Immature natural killer cell (primary cell): ENCODE measurements around the gene SLC23A1. TPM values are rescaled to one million over a fixed set of nuclear protein-coding genes. Genes with fewer than 3 reads are reported as not detected.

Source experiments
- DNase-seq, 3 donors: peaks; one replicate each; pipeline ENCODE4 v3.0.0; 2022; ENCODE audit warnings: mixed read lengths in 1 of 3
- H3K27ac Mint-ChIP-seq, 6 donors: one replicate each; pipeline ENCODE4 v1.8.0; 2020; ENCODE audit warnings: mixed read lengths in 6 of 6, mild to moderate bottlenecking in 5 of 6, inconsistent platforms in 4 of 6, moderate library complexity in 3 of 6
- H3K27me3 Mint-ChIP-seq, 3 donors: one replicate each; pipeline ENCODE4 v1.8.0; 2020 to 2021; ENCODE audit warnings: low read depth in 3 of 3, mild to moderate bottlenecking in 3 of 3, mixed read lengths in 3 of 3, moderate library complexity in 3 of 3, inconsistent platforms in 1 of 3
- H3K36me3 Mint-ChIP-seq, 3 donors: one replicate each; pipeline ENCODE4 v1.8.0; 2020; ENCODE audit warnings: mixed read lengths in 3 of 3, inconsistent platforms in 2 of 3, mild to moderate bottlenecking in 2 of 3
- H3K4me1 Mint-ChIP-seq, 2 donors: one replicate each; pipeline ENCODE4 v1.8.0; 2020; ENCODE audit warnings: inconsistent platforms in 2 of 2, mild to moderate bottlenecking in 2 of 2, mixed read lengths in 2 of 2, moderate library complexity in 1 of 2
- H3K4me3 Mint-ChIP-seq, 5 donors: one replicate each; pipeline ENCODE4 v1.8.0; 2020; ENCODE audit warnings: mild to moderate bottlenecking in 5 of 5, mixed read lengths in 5 of 5, inconsistent platforms in 3 of 5, moderate library complexity in 3 of 5
- H3K9me3 Mint-ChIP-seq, 6 donors: one replicate each; pipeline ENCODE4 v1.8.0; 2020; ENCODE audit warnings: mild to moderate bottlenecking in 6 of 6, mixed read lengths in 6 of 6, inconsistent platforms in 4 of 6, moderate library complexity in 3 of 6
- polyA plus RNA-seq, 3 donors: library from polyadenylated mRNA; unstranded; fragments of 300-500 nt; fragmentation: Illumina TruSeq; gene quantifications; one replicate each; pipeline ENCODE4 v1.2.3, GENCODE V29; 2021

Gene SLC23A1
- polyA plus RNA-seq, 3 donors from 2014 or later: 0.19 TPM; not detected in 2

GRCh38 chr5:139381837-139382761, 998 bp downstream of the SLC23A1 start:
- H3K4me1 Mint-ChIP-seq: peaks cover 23 to 24% of the 10 kb centered on the region in 2 donors
- peaks cover 0 to 6% (median 0%) of the 10 kb centered on the region in 3 donors for H3K36me3 Mint-ChIP-seq
- peak overlapping the region in 1 of 6 donors; percentile 12 for H3K27ac Mint-ChIP-seq
- peaks cover 0 to 2% (median 0%) of the 10 kb centered on the region in 3 donors for H3K27me3 Mint-ChIP-seq
- no peaks in the 10 kb centered on the region for H3K9me3 Mint-ChIP-seq
- no peak overlapping the region for H3K4me3 Mint-ChIP-seq
- no peak for DNase-seq

GRCh38 chr5:139379626-139380449, 3.3 kb downstream of the SLC23A1 start:
- H3K36me3 Mint-ChIP-seq: peaks cover 0 to 7% (median 0%) of the 10 kb centered on the region in 3 donors
- no peak overlapping the region for H3K4me3 Mint-ChIP-seq
- no peak for DNase-seq
- H3K9me3 Mint-ChIP-seq: no peaks in the 10 kb centered on the region
- peaks cover 0 to 2% (median 0%) of the 10 kb centered on the region in 3 donors for H3K27me3 Mint-ChIP-seq
- no peak overlapping the region for H3K27ac Mint-ChIP-seq
- peaks cover 7 to 8% of the 10 kb centered on the region in 2 donors for H3K4me1 Mint-ChIP-seq

- no peak for DNase-seq
- Mint-ChIP-seq H3K27ac (no peak overlapping the region), H3K36me3 (peaks cover 0 to 7% (median 0%) of the 10 kb centered on the region in 3 donors), H3K4me1 (peaks cover 0 to 1% of the 10 kb centered on the region in 2 donors), H3K4me3 (no peak overlapping the region), H3K27me3 (peaks cover 0 to 2% (median 0%) of the 10 kb centered on the region in 3 donors), H3K9me3 (no peaks in the 10 kb centered on the region)
Observed at GRCh38 chr5:139378941-139379361, 4.1 kb downstream of the SLC23A1 start.

GRCh38 chr5:139378101-139378825, 4.8 kb downstream of the SLC23A1 start:
- H3K27ac Mint-ChIP-seq: no peak overlapping the region
- H3K9me3 Mint-ChIP-seq: no peaks in the 10 kb centered on the region
- peaks cover 0 to 10% (median 0%) of the 10 kb centered on the region in 3 donors for H3K36me3 Mint-ChIP-seq
- no peaks in the 10 kb centered on the region for H3K4me1 Mint-ChIP-seq
- H3K27me3 Mint-ChIP-seq: peaks cover 0 to 2% (median 0%) of the 10 kb centered on the region in 3 donors
- no peak overlapping the region for H3K4me3 Mint-ChIP-seq
- no peak for DNase-seq

- Mint-ChIP-seq H3K27me3 (peaks cover 0 to 2% (median 0%) of the 10 kb centered on the region in 3 donors), H3K9me3 (no peaks in the 10 kb centered on the region), H3K36me3 (peaks cover 0 to 15% (median 1%) of the 10 kb centered on the region in 3 donors), H3K27ac (peak overlapping the region in 4 of 6 donors; percentile 2 to 48 (median 20)), H3K4me1 (no peaks in the 10 kb centered on the region), H3K4me3 (no peak overlapping the region)
- no peak for DNase-seq
Observed at GRCh38 chr5:139377226-139377625, 5.9 kb downstream of the SLC23A1 start.

- no peak overlapping the region for H3K27ac Mint-ChIP-seq
- no peaks in the 10 kb centered on the region for H3K9me3 Mint-ChIP-seq
- no peak overlapping the region for H3K4me3 Mint-ChIP-seq
- H3K4me1 Mint-ChIP-seq: no peaks in the 10 kb centered on the region
- peaks cover 0 to 21% (median 7%) of the 10 kb centered on the region in 3 donors for H3K36me3 Mint-ChIP-seq
- H3K27me3 Mint-ChIP-seq: peaks cover 0 to 2% (median 0%) of the 10 kb centered on the region in 3 donors
- DNase-seq: no peak
Observed at GRCh38 chr5:139376364-139376763, 6.7 kb downstream of the SLC23A1 start.

- H3K27me3 Mint-ChIP-seq: peaks cover 0 to 4% (median 0%) of the 10 kb centered on the region in 3 donors
- peaks cover 0 to 25% (median 7%) of the 10 kb centered on the region in 3 donors for H3K36me3 Mint-ChIP-seq
- H3K27ac Mint-ChIP-seq: no peak overlapping the region
- H3K4me3 Mint-ChIP-seq: no peak overlapping the region
- H3K4me1 Mint-ChIP-seq: no peaks in the 10 kb centered on the region
- no peaks in the 10 kb centered on the region for H3K9me3 Mint-ChIP-seq
- DNase-seq: no peak
Observed at GRCh38 chr5:139374909-139375308, 8.2 kb downstream of the SLC23A1 start.

GRCh38 chr5:139371482-139372435, 11.3 kb downstream of the SLC23A1 start:
- Mint-ChIP-seq H3K27ac (peak overlapping the region in 3 of 6 donors; percentile 47 to 69 (median 54)), H3K36me3 (peaks cover 0 to 28% (median 11%) of the 10 kb centered on the region in 3 donors), H3K27me3 (peaks cover 0 to 2% (median 1%) of the 10 kb centered on the region in 3 donors), H3K4me1 (no peaks in the 10 kb centered on the region), H3K9me3 (no peaks in the 10 kb centered on the region), H3K4me3 (no peak overlapping the region)
- DNase-seq: no peak

GRCh38 chr5:139369181-139369580, 13.9 kb downstream of the SLC23A1 start:
- Mint-ChIP-seq H3K27ac (no peak overlapping the region), H3K36me3 (peaks cover 5 to 43% (median 20%) of the 10 kb centered on the region in 3 donors), H3K4me1 (peaks cover 0 to 2% of the 10 kb centered on the region in 2 donors), H3K9me3 (no peaks in the 10 kb centered on the region), H3K27me3 (peaks cover 0 to 5% (median 1%) of the 10 kb centered on the region in 3 donors), H3K4me3 (no peak overlapping the region)
- DNase-seq: no peak

GRCh38 chr5:139368613-139369012, 14.5 kb downstream of the SLC23A1 start:
- Mint-ChIP-seq H3K27ac (peak overlapping the region in 2 of 6 donors; percentile 9 to 16), H3K4me3 (no peak overlapping the region), H3K9me3 (no peaks in the 10 kb centered on the region), H3K27me3 (peaks cover 0 to 5% (median 1%) of the 10 kb centered on the region in 3 donors), H3K4me1 (peaks cover 0 to 2% of the 10 kb centered on the region in 2 donors), H3K36me3 (peaks cover 5 to 49% (median 26%) of the 10 kb centered on the region in 3 donors)
- DNase-seq: no peak

- Mint-ChIP-seq H3K9me3 (no peaks in the 10 kb centered on the region), H3K27me3 (peaks cover 0 to 5% (median 0%) of the 10 kb centered on the region in 3 donors), H3K4me3 (no peak overlapping the region), H3K4me1 (peaks cover 12% of the 10 kb centered on the region in 2 donors), H3K27ac (peak overlapping the region in 1 of 6 donors; percentile 23), H3K36me3 (peaks cover 5 to 34% (median 20%) of the 10 kb centered on the region in 3 donors)
- DNase-seq: no peak
Observed at GRCh38 chr5:139364466-139364865, 18.6 kb downstream of the SLC23A1 start.

- no peak overlapping the region for H3K4me3 Mint-ChIP-seq
- peaks cover 5 to 31% (median 20%) of the 10 kb centered on the region in 3 donors for H3K36me3 Mint-ChIP-seq
- H3K27ac Mint-ChIP-seq: peak overlapping the region in 2 of 6 donors; percentile 23 to 32
- H3K9me3 Mint-ChIP-seq: no peaks in the 10 kb centered on the region
- no peak for DNase-seq
- H3K4me1 Mint-ChIP-seq: peaks cover 12 to 13% of the 10 kb centered on the region in 2 donors
- H3K27me3 Mint-ChIP-seq: peaks cover 0 to 5% (median 0%) of the 10 kb centered on the region in 3 donors
Observed at GRCh38 chr5:139363937-139364336, 19.2 kb downstream of the SLC23A1 start.
